A549 (cell line): ENCODE measurements around the gene ZFPM1.

Experiments
- CTCF ChIP-seq: fragments of >200 bp; sonication (Bioruptor Twin); formaldehyde crosslinking; IDR thresholded peaks from 3 replicates; pipeline ENCODE4 v1.5.1; 2016
- POLR2A ChIP-seq: IDR thresholded peaks from 2 replicates; pipeline ENCODE4 v1.6.1; 2012; ENCODE audit warnings: mild to moderate bottlenecking, low read length
- TF ChIP-seq, protein P1 (sequence below): fragments of 200-600 bp; sonication (generic); IDR thresholded peaks from 2 replicates; pipeline ENCODE4 v1.6.1; 2016; ENCODE audit warnings: antibody characterized with exemption, mild to moderate bottlenecking, moderate library complexity

DNA sequence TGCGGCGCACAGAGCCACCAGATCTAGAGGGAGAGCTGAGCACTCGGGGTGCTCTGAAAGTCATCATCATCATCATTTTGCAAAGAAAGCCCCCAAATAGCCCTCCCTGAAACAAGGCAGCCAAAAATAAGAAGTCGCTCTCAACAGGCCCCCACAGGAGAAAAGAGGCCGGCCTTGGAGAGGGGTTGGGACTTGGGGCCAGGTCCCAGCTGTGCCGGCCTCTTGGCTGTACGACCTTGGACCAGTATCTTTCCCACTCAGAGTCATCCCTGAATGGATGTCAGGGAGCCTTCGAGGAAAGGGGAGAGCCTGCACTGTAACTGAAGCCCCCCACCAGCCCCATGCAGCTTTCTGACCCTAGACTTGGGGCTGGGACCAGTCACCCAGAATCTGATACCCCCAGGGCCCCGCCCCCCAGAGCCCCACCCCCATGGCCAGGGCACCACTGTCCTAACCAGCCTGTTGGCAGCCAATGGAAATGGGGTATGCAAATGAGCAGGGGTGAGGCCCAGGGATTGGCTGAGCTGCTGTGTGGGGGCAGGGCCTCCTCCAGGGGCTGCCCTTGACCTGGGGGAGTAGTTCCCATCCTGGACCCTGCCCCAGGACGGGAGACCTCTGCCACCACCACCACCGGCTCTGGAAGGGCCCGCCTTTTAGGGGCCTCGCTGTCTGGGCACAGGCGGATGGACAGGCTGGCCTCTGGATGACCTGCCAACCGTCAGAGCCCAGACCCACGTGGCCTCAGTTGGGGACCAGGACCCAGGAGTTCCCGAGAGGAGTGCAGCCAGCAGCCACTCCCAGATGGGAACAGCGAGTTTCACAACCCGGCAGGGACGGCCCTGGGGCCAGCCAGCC, 15.4 kb downstream of the ZFPM1 start:
- TF ChIP-seq, protein P1, sequence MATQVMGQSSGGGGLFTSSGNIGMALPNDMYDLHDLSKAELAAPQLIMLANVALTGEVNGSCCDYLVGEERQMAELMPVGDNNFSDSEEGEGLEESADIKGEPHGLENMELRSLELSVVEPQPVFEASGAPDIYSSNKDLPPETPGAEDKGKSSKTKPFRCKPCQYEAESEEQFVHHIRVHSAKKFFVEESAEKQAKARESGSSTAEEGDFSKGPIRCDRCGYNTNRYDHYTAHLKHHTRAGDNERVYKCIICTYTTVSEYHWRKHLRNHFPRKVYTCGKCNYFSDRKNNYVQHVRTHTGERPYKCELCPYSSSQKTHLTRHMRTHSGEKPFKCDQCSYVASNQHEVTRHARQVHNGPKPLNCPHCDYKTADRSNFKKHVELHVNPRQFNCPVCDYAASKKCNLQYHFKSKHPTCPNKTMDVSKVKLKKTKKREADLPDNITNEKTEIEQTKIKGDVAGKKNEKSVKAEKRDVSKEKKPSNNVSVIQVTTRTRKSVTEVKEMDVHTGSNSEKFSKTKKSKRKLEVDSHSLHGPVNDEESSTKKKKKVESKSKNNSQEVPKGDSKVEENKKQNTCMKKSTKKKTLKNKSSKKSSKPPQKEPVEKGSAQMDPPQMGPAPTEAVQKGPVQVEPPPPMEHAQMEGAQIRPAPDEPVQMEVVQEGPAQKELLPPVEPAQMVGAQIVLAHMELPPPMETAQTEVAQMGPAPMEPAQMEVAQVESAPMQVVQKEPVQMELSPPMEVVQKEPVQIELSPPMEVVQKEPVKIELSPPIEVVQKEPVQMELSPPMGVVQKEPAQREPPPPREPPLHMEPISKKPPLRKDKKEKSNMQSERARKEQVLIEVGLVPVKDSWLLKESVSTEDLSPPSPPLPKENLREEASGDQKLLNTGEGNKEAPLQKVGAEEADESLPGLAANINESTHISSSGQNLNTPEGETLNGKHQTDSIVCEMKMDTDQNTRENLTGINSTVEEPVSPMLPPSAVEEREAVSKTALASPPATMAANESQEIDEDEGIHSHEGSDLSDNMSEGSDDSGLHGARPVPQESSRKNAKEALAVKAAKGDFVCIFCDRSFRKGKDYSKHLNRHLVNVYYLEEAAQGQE = no peak
- no peak for TF ChIP-seq POLR2A
- TF ChIP-seq CTCF = no peak
